SK-N-SH treated with all-trans-retinoic acid at 6 μM for 48 hours (cell line): ENCODE measurements around the gene DNM2.
"Not testable (repeated sequence)": the region's sequence is repeated elsewhere in the genome, so short reads cannot be mapped to it uniquely, and the experiment has no call there.

ENCODE experiments used
- ATAC-seq: fragments of 200-7000 bp; cut with Tn5 transposase; 3 replicates; pipeline ENCODE4 v1.9.1; 2020; ENCODE audit warnings: mild to moderate bottlenecking, moderate library complexity
- ARNTL ChIP-seq: fragments of 450-650 bp; formaldehyde crosslinking; IDR thresholded peaks from 2 replicates; pipeline ENCODE4 v1.5.0; 2020; ENCODE audit warnings: low read depth, mild to moderate bottlenecking, moderate library complexity, borderline replicate concordance
- CSDC2 ChIP-seq: fragments of 250-450 bp; sonication (Bioruptor Pico); IDR thresholded peaks from 2 replicates; pipeline ENCODE4 v1.5.0; 2020; ENCODE audit warnings: mild to moderate bottlenecking, moderate library complexity
- CSRNP3 ChIP-seq: fragments of 250-450 bp; sonication (Bioruptor Pico); IDR thresholded peaks from 2 replicates; pipeline ENCODE4 v1.5.1; 2021; ENCODE audit warnings: mild to moderate bottlenecking, moderate library complexity
- ESRRG ChIP-seq: fragments of 250-450 bp; sonication (Bioruptor Pico); IDR thresholded peaks from 2 replicates; pipeline ENCODE4 v1.6.1; 2021; ENCODE audit warnings: mild to moderate bottlenecking
- GLIS3 ChIP-seq: fragments of 250-450 bp; sonication (Bioruptor Pico); IDR thresholded peaks from 2 replicates; pipeline ENCODE4 v1.5.0; 2020; ENCODE audit warnings: mild to moderate bottlenecking, moderate library complexity
- ISL1 ChIP-seq: fragments of 250-450 bp; sonication (Bioruptor Pico); IDR thresholded peaks from 2 replicates; pipeline ENCODE4 v2.1.2; 2022; ENCODE audit warnings: mild to moderate bottlenecking, moderate library complexity
- OSR1 ChIP-seq: fragments of 250-450 bp; sonication (Bioruptor Pico); IDR thresholded peaks from 2 replicates; pipeline ENCODE4 v1.8.0; 2022; ENCODE audit warnings: moderate library complexity, mild to moderate bottlenecking, inconsistent platforms
- PATZ1 ChIP-seq: fragments of 250-450 bp; sonication (Bioruptor Pico); IDR thresholded peaks from 2 replicates; pipeline ENCODE4 v1.8.0; 2020; ENCODE audit warnings: mild to moderate bottlenecking, moderate library complexity, borderline replicate concordance
- POU6F1 ChIP-seq: fragments of 250-450 bp; sonication (Bioruptor Pico); IDR thresholded peaks from 2 replicates; pipeline ENCODE4 v1.8.0; 2021; ENCODE audit warnings: low read depth, mild to moderate bottlenecking, moderate library complexity, borderline replicate concordance
- PPARA ChIP-seq: fragments of 250-450 bp; sonication (Bioruptor Pico); IDR thresholded peaks from 2 replicates; pipeline ENCODE4 v1.5.0; 2020; ENCODE audit warnings: mild to moderate bottlenecking, borderline replicate concordance
- RARB ChIP-seq: fragments of 250-450 bp; sonication (Bioruptor Pico); IDR thresholded peaks from 2 replicates; pipeline ENCODE4 v1.8.0; 2021; ENCODE audit warnings: mild to moderate bottlenecking, moderate library complexity
- SNAI2 ChIP-seq: fragments of 250-450 bp; sonication (Bioruptor Pico); IDR thresholded peaks from 2 replicates; pipeline ENCODE4 v1.5.0; 2020; ENCODE audit warnings: mild to moderate bottlenecking, moderate library complexity
- TCF4 ChIP-seq: fragments of 250-450 bp; sonication (Bioruptor Pico); IDR thresholded peaks from 2 replicates; pipeline ENCODE4 v1.8.0; 2021; ENCODE audit warnings: mild to moderate bottlenecking, moderate library complexity, borderline replicate concordance
- TOX ChIP-seq: fragments of 250-450 bp; sonication (Bioruptor Pico); IDR thresholded peaks from 2 replicates; pipeline ENCODE4 v1.8.0; 2021; ENCODE audit warnings: mild to moderate bottlenecking, moderate library complexity, borderline replicate concordance
- TSHZ2 ChIP-seq: fragments of 250-450 bp; sonication (Bioruptor Pico); IDR thresholded peaks from 2 replicates; pipeline ENCODE4 v1.5.0; 2020; ENCODE audit warnings: mild to moderate bottlenecking, moderate library complexity
- ZC3H10 ChIP-seq: fragments of 250-450 bp; sonication (Bioruptor Pico); IDR thresholded peaks from 2 replicates; pipeline ENCODE4 v1.5.1; 2021; ENCODE audit warnings: mild to moderate bottlenecking, moderate library complexity
- ZFP3 ChIP-seq: fragments of 250-450 bp; sonication (Bioruptor Pico); IDR thresholded peaks from 2 replicates; pipeline ENCODE4 v1.5.0; 2020; ENCODE audit warnings: mild to moderate bottlenecking, moderate library complexity
- ZFP30 ChIP-seq: fragments of 450-650 bp; formaldehyde crosslinking; IDR thresholded peaks from 2 replicates; pipeline ENCODE4 v1.5.0; 2022; ENCODE audit warnings: mild to moderate bottlenecking, moderate library complexity
- ZNF565 ChIP-seq: fragments of 450-650 bp; formaldehyde crosslinking; conservative IDR thresholded peaks from 2 replicates; pipeline ENCODE4 v1.5.0; 2020; ENCODE audit warnings: low read depth, mild to moderate bottlenecking, moderate library complexity
- ZNF70 ChIP-seq: fragments of 450-650 bp; formaldehyde crosslinking; IDR thresholded peaks from 2 replicates; pipeline ENCODE4 v1.5.0; 2020; ENCODE audit warnings: mild to moderate bottlenecking, moderate library complexity
- ZNF8 ChIP-seq: fragments of 450-650 bp; formaldehyde crosslinking; IDR thresholded peaks from 2 replicates; pipeline ENCODE4 v1.5.0; 2020; ENCODE audit warnings: mild to moderate bottlenecking, moderate library complexity
- TF ChIP-seq, protein P1 (sequence below): fragments of 250-450 bp; sonication (Bioruptor Pico); IDR thresholded peaks from 2 replicates; pipeline ENCODE4 v1.5.1; 2020; ENCODE audit warnings: low read depth, mild to moderate bottlenecking, moderate library complexity

Gene DNM2

DNA sequence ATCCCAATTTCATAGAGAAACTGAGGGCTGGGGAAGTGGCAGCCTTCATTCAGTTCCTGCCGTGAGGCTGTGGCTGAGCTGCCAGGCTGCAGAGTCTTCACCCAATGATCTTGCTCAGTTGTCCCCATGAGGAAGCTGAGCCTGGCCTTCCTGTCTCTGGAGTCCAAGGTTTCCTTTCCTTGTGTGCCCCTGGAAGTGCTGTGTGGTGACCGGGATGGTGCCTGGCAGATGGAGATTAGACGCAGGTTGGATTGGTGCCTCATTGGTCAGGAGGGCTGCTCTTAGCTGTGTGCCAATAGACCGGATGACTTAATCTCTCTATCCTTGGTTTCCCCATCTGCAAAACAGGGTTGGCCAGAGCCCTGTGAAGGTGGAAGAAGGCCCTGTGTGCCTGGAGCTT is 24.6 kb downstream of the DNM2 start:
- no peak for ATAC-seq
- TF ChIP-seq GLIS3 (CRISPR knock-in tag) (no peak), ZFP3 (CRISPR knock-in tag) (no peak), PPARA (CRISPR knock-in tag) (no peak), ZFP30 (CRISPR knock-in tag) (no peak), ZNF565 (CRISPR knock-in tag) (no peak), ESRRG (no peak)

DNA sequence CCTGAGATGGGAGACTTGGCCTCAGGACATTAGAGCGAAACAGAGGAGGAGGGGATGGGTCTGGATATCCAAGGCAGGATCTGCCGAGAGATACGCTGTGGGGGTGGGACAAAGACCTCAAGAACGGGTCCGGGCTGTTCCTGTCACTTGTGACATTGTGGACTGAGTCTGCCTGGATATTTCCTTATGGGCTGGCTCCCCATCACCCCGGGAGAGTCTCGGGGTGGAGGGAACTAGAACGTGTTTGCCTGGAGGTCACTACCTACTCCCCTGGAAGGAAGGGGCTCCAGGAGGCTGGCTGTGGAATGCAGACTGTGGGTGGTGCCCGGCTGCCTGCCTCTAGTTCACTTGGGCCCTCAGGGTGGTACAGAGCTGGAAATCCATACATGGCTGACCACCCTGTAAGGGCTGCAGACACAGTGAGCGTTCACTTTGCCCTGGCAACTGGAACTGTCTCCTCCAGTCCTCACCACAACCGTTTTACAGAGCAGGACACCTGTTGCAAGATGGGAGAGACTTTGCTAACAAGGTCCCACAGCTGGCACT is 26.4 kb downstream of the DNM2 start:
- no peak for ATAC-seq
- TF ChIP-seq SNAI2 (CRISPR knock-in tag) (no peak), ZC3H10 (CRISPR knock-in tag) (no peak)

- no peak for TF ChIP-seq ESRRG
- TF ChIP-seq RARB = no peak
- TF ChIP-seq ZFP30 (CRISPR knock-in tag) = no peak
- no peak for TF ChIP-seq ZNF70 (CRISPR knock-in tag)
- TF ChIP-seq PPARA (CRISPR knock-in tag) = no peak
- no peak for TF ChIP-seq TCF4 (CRISPR knock-in tag)
- TF ChIP-seq TSHZ2 = no peak
- TF ChIP-seq GLIS3 (CRISPR knock-in tag) = no peak
- TF ChIP-seq, protein P1, sequence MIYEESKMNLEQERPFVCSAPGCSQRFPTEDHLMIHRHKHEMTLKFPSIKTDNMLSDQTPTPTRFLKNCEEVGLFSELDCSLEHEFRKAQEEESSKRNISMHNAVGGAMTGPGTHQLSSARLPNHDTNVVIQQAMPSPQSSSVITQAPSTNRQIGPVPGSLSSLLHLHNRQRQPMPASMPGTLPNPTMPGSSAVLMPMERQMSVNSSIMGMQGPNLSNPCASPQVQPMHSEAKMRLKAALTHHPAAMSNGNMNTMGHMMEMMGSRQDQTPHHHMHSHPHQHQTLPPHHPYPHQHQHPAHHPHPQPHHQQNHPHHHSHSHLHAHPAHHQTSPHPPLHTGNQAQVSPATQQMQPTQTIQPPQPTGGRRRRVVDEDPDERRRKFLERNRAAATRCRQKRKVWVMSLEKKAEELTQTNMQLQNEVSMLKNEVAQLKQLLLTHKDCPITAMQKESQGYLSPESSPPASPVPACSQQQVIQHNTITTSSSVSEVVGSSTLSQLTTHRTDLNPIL (CRISPR knock-in tag) = no peak
- TF ChIP-seq CSDC2 (CRISPR knock-in tag) = no peak
- TF ChIP-seq ZNF8 (CRISPR knock-in tag) = no peak
- TF ChIP-seq ZFP3 (CRISPR knock-in tag) = no peak
- no peak for TF ChIP-seq TOX
- TF ChIP-seq PATZ1 (CRISPR knock-in tag) = no peak
- TF ChIP-seq ZC3H10 (CRISPR knock-in tag) = no peak
- no peak for TF ChIP-seq ISL1 (CRISPR knock-in tag)
- no peak for TF ChIP-seq POU6F1 (CRISPR knock-in tag)
- no peak for TF ChIP-seq ARNTL (CRISPR knock-in tag)
- ATAC-seq = no peak
These were observed 27.0 kb downstream of the DNM2 start for GRCh38 chr19:10744801-10745293.

- ATAC-seq = not testable (repeated sequence)
These were observed 28.6 kb downstream of the DNM2 start for GRCh38 chr19:10746437-10746836.

- no peak for ATAC-seq
- no peak for TF ChIP-seq SNAI2 (CRISPR knock-in tag)
- TF ChIP-seq OSR1 (CRISPR knock-in tag) = no peak
- no peak for TF ChIP-seq ZFP3 (CRISPR knock-in tag)
- no peak for TF ChIP-seq ZNF565 (CRISPR knock-in tag)
- TF ChIP-seq, protein P1 (CRISPR knock-in tag) = no peak
- TF ChIP-seq CSRNP3 (CRISPR knock-in tag) = no peak
- TF ChIP-seq TCF4 (CRISPR knock-in tag) = no peak
These were observed 29.4 kb downstream of the DNM2 start for GRCh38 chr19:10747271-10747670.
